ENCODE results near the gene FRS2.

The FRS2 gene

DNA sequence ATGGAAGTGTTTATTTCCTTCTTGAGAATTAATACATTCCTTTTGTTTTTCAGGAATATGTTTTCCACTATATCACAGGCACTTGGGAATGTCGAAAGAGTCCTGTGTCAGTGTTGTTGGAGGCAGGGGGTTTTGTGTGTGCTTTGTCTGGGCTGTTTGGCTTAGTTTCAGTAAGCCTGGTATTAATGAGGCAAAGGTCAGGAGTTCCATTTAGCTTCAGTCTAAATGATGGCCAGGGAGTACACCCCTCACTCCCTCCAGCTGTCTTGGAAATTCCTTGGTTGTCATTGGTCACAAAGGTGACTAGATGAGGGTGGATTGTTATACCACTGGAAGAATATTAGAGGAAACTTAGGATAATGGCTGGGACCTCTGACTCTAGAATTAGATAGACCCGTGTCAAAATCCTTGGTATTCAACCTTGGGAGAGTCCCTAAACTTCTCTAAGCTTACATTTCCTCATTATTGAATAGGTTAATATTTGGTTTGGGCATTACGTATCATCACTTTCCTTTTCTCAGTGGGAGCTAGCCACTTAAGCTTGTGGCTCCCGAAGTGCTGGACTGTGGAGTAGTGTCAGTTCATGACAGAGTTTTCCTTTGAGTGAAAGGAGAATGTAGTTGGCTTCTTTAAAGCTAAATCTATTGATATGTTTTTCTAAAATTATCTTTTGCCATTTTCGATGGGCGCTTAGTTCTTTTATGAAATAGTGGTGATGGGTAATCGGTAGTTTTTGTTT lies 5.2 kb downstream of the FRS2 start:
- Mint-ChIP-seq H3K27ac (no peak overlapping the region), H3K4me3 (no peak overlapping the region), H3K9me3 (no peaks in the 10 kb centered on the region)

DNA sequence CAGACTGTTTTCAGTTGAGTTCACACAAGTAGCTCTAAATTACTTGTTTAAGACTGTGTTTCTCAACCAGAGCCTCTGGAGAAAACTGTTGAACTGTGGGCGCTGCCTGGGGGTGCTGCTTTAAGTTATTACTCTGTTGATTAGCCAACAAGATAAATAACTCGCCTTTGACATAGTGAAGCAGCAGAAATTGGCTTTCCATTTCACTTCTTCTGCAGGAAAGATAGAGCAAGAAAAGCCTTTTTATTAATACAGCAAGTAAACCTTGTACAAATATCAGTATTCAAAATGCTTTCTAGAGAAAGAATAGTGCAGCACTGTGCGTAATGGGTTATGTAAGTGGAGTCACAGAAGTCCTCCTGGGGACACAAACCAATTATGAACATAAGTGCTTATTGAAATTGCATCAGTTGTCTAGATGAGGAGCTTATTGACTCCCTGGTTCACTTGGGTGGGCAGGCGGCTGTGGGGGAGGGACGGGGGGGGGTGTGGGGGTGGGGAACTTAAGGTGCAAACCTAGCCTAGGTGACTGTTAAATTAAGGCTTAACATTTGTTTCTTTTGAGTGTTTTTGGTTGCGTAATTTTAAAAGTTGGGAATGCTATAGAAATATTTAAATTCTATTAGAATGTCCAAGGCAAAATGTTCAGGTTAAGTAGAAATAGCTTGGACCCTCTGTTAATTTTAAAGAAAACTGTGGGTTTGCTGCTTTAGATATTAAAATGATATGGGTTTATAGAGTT lies 6.3 kb downstream of the FRS2 start:
- H3K27me3 Mint-ChIP-seq = no peaks in the 10 kb centered on the region
- H3K4me1 Mint-ChIP-seq (ENCODE audit: low read depth) = peaks cover 64% of the 10 kb centered on the region
- no peak overlapping the region for H3K27ac Mint-ChIP-seq
- peaks cover 3% of the 10 kb centered on the region for H3K36me3 Mint-ChIP-seq (ENCODE audit: low read depth)
- H3K4me3 Mint-ChIP-seq = no peak overlapping the region
- H3K9me3 Mint-ChIP-seq = no peaks in the 10 kb centered on the region

More for the DNA sequence above, 5.2 kb downstream of the FRS2 start:
- Mint-ChIP-seq H3K27me3 (no peaks in the 10 kb centered on the region), H3K4me1 (ENCODE audit: low read depth) (peaks cover 66% of the 10 kb centered on the region), H3K36me3 (ENCODE audit: low read depth) (no peaks in the 10 kb centered on the region)

DNA sequence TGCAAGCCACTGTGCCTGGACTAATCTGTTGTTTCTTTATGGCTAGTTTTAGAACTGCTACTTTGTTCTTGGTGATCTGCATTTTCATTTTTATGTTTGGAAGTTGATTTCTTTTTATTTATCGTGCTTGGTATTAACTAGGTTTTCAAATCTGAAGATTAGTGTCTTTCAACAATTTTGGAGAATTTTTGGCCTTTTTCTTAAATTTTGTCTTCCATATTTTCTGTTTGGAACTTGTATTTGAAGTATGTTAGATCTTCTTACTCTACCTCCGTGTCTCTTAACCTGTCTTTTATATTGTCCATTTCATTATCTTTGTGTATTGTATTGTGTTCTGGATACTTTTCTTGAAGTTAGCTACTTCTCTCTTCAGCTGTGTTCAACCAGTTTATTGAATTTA lies 9.5 kb downstream of the FRS2 start:
- H3K27me3 Mint-ChIP-seq = no peaks in the 10 kb centered on the region
- peaks cover 13% of the 10 kb centered on the region for H3K36me3 Mint-ChIP-seq (ENCODE audit: low read depth)
- H3K4me1 Mint-ChIP-seq (ENCODE audit: low read depth) = peaks cover 65% of the 10 kb centered on the region
- no peak overlapping the region for H3K4me3 Mint-ChIP-seq
- no peak overlapping the region for H3K27ac Mint-ChIP-seq
- no peaks in the 10 kb centered on the region for H3K9me3 Mint-ChIP-seq

DNA sequence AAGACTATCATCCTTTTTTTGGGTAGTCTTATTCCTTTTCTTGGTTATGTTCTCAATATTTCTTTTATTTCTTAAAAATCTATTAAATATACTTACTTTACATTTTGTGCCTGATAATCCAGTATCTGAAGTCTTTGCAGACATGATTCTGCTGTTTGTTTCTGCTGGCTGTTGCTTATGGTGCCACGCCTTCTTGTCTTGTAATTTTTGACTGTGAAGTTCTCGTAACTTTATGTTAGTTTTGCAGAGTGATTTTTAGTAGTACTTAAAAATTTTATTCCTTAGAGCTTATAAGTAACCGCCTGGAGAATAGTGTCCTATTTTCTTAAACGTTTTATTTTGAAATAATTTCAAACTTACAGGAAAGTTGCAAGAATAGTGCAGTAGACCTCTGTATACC lies 10.5 kb downstream of the FRS2 start:
- Mint-ChIP-seq H3K4me3 (no peak overlapping the region), H3K27ac (no peak overlapping the region), H3K27me3 (no peaks in the 10 kb centered on the region), H3K36me3 (ENCODE audit: low read depth) (peaks cover 15% of the 10 kb centered on the region), H3K4me1 (ENCODE audit: low read depth) (peaks cover 56% of the 10 kb centered on the region), H3K9me3 (no peaks in the 10 kb centered on the region)

DNA sequence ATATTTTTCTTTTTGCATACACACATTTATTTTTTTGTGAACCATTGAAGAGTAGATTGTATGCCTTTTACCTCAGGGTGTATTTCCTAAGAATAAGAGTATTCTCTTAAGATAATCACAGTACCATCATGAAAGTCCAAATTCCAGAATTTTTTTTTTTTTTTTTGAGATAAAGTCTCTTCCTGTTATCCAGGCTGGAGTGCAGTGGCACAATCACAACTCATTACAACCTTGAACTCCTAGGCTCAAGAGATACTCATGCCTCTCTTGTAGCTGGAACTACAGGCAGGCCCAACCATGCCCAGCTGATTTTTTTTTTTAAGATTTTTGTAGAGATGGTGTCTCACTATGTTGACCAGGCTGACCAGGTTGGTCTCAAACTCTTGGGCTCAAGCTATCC lies 10.9 kb downstream of the FRS2 start:
- Mint-ChIP-seq H3K9me3 (no peaks in the 10 kb centered on the region), H3K4me3 (no peak overlapping the region), H3K27me3 (no peaks in the 10 kb centered on the region), H3K36me3 (ENCODE audit: low read depth) (peaks cover 15% of the 10 kb centered on the region), H3K27ac (no peak overlapping the region), H3K4me1 (ENCODE audit: low read depth) (peaks cover 52% of the 10 kb centered on the region)

DNA sequence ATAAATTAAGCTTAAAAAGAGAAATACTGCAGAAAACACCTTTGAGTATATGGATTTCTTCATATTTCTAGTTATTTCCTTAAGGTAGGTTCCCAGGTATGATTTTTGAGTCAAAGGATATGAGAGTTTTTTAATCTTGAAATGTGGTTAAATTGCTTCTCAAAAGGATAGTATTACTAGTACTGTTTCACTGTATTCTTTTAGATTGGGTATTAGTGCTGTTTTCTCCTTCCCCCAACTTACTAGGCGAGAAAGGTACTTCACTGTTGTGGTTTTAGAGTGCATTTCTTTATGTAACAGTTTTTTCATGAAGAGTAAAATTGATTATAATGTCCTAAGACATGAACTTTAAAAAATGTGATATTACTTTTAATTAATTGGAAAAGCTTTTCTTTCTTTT lies 13.5 kb downstream of the FRS2 start:
- Mint-ChIP-seq H3K27me3 (no peaks in the 10 kb centered on the region), H3K9me3 (peaks cover 5% of the 10 kb centered on the region), H3K36me3 (ENCODE audit: low read depth) (peaks cover 37% of the 10 kb centered on the region), H3K27ac (no peak overlapping the region), H3K4me1 (ENCODE audit: low read depth) (peaks cover 54% of the 10 kb centered on the region), H3K4me3 (no peak overlapping the region)

DNA sequence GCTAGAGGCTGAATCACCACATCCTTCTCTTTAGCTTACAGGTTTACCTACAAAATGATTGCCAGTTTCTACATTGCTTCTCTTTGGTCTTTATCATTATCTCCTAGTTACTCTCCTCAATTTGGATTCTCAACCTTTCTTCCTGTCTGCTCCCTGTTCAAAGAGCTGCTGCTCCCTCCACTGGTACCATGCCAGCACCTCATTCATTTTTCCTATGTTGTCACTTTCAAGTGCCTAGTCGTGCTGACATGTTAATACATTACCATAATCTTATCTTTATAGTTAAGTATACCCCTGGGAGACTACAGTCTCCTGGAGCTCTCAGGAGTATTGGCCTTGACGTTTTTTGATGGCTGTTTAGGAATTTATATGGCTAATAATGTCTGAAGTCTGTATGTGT lies 14.2 kb downstream of the FRS2 start:
- Mint-ChIP-seq H3K4me3 (no peak overlapping the region), H3K36me3 (ENCODE audit: low read depth) (peaks cover 37% of the 10 kb centered on the region), H3K4me1 (ENCODE audit: low read depth) (peaks cover 49% of the 10 kb centered on the region), H3K27me3 (no peaks in the 10 kb centered on the region), H3K27ac (peak overlapping the region; percentile 61), H3K9me3 (peaks cover 5% of the 10 kb centered on the region)

DNA sequence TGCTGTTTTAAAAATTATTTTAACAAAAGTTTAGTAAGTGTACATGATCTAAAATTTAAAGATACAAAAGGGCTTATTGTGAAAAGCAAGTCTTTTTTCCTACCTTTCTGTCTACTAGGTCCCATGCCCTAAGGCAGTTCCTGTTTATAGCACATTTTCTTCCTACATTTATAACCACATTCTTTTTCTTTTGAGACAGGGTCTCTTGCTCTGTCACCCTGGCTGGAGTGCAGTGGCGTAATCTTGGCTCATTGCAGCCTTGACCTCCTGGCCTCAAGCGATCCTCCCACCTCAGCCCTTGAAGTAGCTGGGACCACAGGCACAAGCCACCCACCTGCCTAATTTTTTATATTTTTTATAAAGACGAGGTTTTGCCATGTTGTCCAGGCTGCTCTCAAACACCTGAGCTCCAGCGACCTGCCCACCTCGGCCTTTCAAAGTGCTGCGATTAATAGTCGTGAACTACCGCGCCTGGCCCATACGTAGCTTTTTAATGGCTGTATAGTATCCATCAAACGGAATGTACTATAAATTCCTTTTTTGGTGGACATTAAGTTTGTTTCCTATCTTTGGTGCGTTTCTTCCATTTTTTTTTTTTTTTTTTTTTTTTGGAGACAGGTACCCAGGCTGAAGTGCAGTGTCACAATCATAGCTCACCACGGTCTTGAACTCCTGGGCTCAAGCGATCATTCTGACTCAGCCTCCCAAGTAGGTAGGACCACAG lies 20.9 kb downstream of the FRS2 start:
- H3K9me3 Mint-ChIP-seq = peaks cover 5% of the 10 kb centered on the region
- peaks cover 26% of the 10 kb centered on the region for H3K36me3 Mint-ChIP-seq (ENCODE audit: low read depth)
- H3K4me1 Mint-ChIP-seq (ENCODE audit: low read depth) = peaks cover 17% of the 10 kb centered on the region
- no peak overlapping the region for H3K4me3 Mint-ChIP-seq
- H3K27me3 Mint-ChIP-seq = no peaks in the 10 kb centered on the region
- H3K27ac Mint-ChIP-seq = no peak overlapping the region

DNA sequence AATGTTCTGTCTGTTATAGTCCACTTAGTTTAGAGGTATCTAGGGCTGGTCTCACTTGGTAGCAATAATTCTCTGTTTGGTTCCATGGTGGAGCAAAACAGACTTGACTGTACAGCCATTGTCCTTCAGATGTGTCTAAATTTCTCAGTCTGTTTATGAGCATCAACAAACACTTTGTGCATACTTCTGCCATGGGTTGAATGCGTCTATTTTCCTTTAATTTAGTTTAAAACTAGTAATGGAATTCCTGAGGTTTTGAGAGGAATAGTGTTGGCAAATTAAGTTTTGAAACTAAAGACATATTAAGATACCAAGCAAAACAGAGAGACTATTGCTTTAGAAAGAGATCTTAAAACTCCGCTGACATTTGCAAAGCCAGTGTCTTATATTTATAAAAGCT lies 22.6 kb downstream of the FRS2 start:
- Mint-ChIP-seq H3K27ac (no peak overlapping the region), H3K9me3 (peaks cover under 1% of the 10 kb centered on the region), H3K4me3 (no peak overlapping the region), H3K36me3 (ENCODE audit: low read depth) (peaks cover 13% of the 10 kb centered on the region), H3K4me1 (ENCODE audit: low read depth) (peaks cover 23% of the 10 kb centered on the region), H3K27me3 (no peaks in the 10 kb centered on the region)

DNA sequence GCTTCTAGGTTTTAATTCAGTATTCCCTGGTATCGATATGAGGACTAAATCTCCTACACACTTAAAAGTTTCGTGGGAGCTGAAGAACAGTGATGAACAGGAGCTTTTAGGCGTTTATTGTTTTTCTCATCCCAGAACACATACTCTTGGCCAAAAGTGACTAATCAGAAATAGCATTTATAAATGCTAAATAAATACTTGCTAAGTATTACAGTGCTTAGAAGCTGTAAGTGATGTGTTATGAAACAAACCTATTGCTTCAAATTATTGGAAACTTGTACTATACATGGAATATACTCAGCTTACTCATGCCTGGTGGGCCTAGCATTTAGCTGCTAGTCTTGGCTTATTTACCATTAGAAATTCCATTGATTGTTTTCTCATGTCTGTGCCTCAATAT lies 24.9 kb downstream of the FRS2 start:
- Mint-ChIP-seq H3K36me3 (ENCODE audit: low read depth) (peaks cover 4% of the 10 kb centered on the region), H3K4me1 (ENCODE audit: low read depth) (peaks cover 34% of the 10 kb centered on the region), H3K9me3 (no peaks in the 10 kb centered on the region), H3K4me3 (no peak overlapping the region), H3K27ac (no peak overlapping the region), H3K27me3 (no peaks in the 10 kb centered on the region)

DNA sequence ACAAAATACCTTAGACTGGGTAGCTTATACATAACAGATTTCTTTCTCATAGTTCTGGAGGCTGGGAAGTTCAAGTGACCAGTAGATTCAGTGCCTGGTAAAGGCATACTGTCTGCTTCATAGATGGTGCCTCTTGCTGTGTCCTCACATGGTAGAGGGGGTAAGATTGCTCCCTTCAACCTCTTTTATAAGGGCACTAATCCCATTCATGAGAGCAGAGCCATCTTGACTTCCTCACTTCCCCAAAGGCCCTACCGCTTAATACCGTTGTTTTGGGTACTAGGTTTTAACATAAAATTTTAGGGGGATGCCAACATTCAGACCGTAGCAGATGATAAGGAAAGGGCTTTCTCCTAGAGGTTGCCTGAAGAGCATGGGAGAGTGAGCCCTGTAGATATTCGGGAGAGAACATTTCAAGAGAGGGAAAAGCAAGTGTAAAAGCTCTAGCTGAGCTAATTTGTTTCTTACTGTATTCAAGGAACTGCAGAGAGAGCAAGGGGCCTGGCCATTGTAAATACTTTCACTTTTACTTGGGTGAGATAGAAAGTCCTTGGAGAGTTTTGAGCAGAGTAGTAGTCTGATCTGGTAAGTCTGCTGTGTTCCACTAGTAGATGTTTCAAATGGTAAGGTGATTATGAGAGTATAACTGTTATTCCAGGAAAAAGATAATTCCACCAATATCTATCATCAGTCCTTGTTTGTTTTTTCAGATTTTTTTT lies 27.3 kb downstream of the FRS2 start:
- H3K27me3 Mint-ChIP-seq = no peaks in the 10 kb centered on the region
- peaks cover 35% of the 10 kb centered on the region for H3K4me1 Mint-ChIP-seq (ENCODE audit: low read depth)
- H3K9me3 Mint-ChIP-seq = no peaks in the 10 kb centered on the region
- peak overlapping the region; percentile 18 for H3K4me3 Mint-ChIP-seq
- H3K27ac Mint-ChIP-seq = peak overlapping the region; percentile 29
- H3K36me3 Mint-ChIP-seq (ENCODE audit: low read depth) = peaks cover 4% of the 10 kb centered on the region

DNA sequence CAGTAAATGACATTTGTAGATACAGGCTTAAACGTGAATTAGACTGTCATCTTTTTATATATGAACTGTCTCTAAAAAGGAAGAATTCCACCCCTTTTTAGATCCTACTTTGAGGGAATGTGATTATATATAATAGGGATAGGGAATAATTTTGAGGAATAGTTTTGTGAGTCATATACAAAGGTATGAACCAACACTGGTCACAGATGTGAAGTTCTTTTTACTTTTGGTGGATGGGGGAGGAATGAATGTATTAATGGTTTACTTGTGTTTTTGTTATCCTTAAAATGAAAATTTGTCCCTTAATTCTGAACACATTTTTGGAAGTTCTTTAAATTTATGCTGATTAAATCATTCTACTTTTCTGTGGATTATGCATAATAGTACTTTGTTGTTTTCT lies 30.4 kb downstream of the FRS2 start:
- H3K4me1 Mint-ChIP-seq (ENCODE audit: low read depth) = peaks cover 38% of the 10 kb centered on the region
- no peaks in the 10 kb centered on the region for H3K27me3 Mint-ChIP-seq
- H3K27ac Mint-ChIP-seq = no peak overlapping the region
- H3K36me3 Mint-ChIP-seq (ENCODE audit: low read depth) = peaks cover 12% of the 10 kb centered on the region
- H3K9me3 Mint-ChIP-seq = no peaks in the 10 kb centered on the region
- no peak overlapping the region for H3K4me3 Mint-ChIP-seq

DNA sequence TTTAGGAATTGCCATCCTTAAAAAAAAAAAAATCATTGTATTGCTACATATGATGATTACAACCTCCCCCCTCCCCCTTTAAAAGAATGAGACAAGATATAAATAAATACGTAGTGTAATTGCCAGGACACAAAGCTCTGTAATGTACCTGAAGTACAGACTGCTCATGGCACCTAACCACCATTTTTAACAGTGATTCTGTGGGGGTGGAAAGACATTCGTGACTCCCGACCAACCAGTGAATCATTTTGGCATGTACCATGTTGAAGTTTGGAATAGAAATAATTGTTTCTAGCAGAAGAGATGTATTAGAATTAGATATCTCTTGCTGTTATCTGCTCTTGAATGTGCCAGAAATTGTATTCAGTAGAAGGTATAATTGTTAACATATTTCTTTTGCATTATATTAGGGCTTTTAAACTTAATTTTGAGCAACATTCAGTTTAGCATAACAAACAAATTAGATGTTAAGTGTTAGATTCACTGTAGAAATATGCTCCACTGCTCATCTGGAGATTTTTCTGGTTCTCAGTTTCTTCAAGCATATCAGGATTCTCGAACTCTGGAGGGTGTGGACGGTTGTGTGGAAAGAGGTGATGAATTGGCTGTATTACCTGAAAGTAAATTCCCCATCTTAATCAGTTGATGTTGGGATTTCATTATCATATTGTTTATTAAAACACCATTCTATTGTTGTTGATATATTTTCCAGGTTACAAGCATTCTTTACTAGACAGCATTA lies 31.1 kb downstream of the FRS2 start:
- Mint-ChIP-seq H3K4me3 (no peak overlapping the region), H3K27ac (no peak overlapping the region), H3K36me3 (ENCODE audit: low read depth) (peaks cover 12% of the 10 kb centered on the region), H3K27me3 (no peaks in the 10 kb centered on the region), H3K4me1 (ENCODE audit: low read depth) (peaks cover 38% of the 10 kb centered on the region), H3K9me3 (no peaks in the 10 kb centered on the region)

DNA sequence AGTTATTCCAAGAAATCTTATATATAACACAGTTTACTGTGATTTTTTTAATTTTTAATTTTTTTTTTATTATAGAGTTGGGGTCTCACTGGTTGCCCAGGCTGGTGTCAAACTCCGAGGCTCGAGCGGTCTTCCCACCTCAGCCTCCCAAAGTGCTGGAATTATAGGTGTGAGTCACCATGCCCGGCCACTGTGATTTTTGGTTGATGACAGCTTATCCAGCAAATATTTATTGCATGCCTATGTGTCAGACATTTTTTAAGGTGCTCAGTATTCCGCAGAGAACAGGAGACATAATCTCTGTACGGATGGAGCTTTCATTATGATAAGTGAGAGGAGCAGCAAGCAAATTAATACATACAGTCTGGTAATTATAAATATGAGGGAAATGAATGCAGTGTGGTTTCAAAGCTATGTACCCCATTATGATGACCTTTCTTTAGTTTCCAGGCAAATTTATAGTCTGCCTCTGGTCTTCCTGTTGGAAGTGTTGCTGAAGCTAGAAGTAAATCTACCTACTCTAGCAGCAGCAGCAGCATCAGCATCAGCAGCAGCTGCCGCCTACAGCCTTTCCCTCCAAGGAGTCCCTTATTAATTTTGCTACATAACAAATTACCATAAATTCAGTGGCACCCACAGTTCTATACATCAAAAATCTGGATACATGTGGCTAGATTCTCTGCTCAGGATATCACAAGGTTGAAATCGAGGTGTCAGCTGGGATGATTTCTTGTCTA lies 32.3 kb downstream of the FRS2 start:
- Mint-ChIP-seq H3K9me3 (no peaks in the 10 kb centered on the region), H3K27ac (no peak overlapping the region), H3K36me3 (ENCODE audit: low read depth) (peaks cover 12% of the 10 kb centered on the region), H3K4me3 (no peak overlapping the region), H3K4me1 (ENCODE audit: low read depth) (peaks cover 28% of the 10 kb centered on the region), H3K27me3 (no peaks in the 10 kb centered on the region)

Data from stimulated activated naive CD8-positive, alpha-beta T cell treated with anti-CD3 and anti-CD28 coated beads, Interleukin-15, Interleukin-2, amounts not matched to agents 100 ng/mL and 50 ng/mL, for 24 hours (primary cell).